ENCODE data around the gene ABCB11. TPM values are rescaled to one million over a fixed set of nuclear protein-coding genes. Genes with fewer than 3 reads are reported as not detected.

Gene ABCB11
- polyA plus RNA-seq, 1 of the 3 experiments (the other 2 are of a cell fraction) = not detected

DNA sequence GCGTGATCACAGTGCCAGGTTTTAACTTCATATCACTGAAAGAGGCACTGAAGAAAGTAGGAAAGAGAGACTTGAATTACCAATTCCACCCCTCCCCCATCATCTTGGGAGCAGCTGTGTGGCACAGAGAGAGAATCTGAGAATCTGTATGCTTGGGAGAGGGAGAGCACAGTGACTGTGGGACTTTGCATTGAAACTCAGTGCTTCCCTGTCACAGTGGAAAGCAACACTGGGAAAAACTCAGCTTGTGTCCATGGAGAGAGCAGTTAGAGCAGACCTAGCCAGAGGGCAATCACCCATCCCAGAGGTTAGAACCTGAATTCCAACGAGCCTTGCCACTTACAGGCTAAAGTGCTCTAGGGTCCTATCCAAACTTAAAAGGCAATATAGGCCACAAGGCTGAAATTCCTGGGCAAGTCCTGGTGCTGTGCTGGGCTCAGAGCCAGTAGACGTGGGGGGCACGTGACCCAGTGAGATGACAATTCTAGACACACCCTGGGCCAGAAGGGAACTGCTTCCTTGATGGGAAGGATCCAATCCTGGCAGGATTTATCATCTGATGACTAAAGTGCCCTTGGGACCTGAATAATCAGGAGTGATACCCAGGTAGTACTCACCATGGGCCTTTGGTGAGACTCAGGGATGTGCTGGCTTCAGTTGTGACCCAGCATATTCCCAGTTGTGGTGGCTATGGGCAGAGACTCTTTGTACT, 15.5 kb upstream of the ABCB11 start:
- Histone ChIP-seq H3K27ac (ENCODE audit: low read depth in 2 of 2, low read length in 1 of 2) (no peak overlapping the region), H3K36me3 (replicated peaks in 1 of 2; ENCODE audit: control insufficient read depth in 1 of 2, insufficient read depth in 2 of 2, low read length in 1 of 2) (no peaks in the 10 kb centered on the region), H4K20me1 (ENCODE audit: insufficient read depth) (no peaks in the 10 kb centered on the region), H3K79me2 (ENCODE audit: insufficient read depth) (no peaks in the 10 kb centered on the region), H3K4me1 (ENCODE audit: control insufficient read depth in 1 of 2, insufficient read depth in 2 of 2, low read depth in 1 of 2, low read length in 1 of 2) (no peaks in the 10 kb centered on the region), H3F3A (replicated peaks; ENCODE audit: insufficient read depth) (no peaks in the 10 kb centered on the region), H2AFZ (ENCODE audit: low read depth) (no peak overlapping the region), H3K4me3 (ENCODE audit: low read depth in 2 of 2, low read length in 1 of 2) (no peak overlapping the region), H3K27me3 (ENCODE audit: insufficient read depth) (no peaks in the 10 kb centered on the region), H3K9me2 (no peaks in the 10 kb centered on the region), H3K9ac (no peak overlapping the region), H3K9me3 (no peaks in the 10 kb centered on the region), H3K4me2 (no peak overlapping the region)
- DNase-seq = no peak
- TF ChIP-seq SMC3 (IDR thresholded peaks at IDR 0.05; ENCODE audit: low read depth, low read length) = no peak
- no peak for TF ChIP-seq TAF1 (IDR thresholded peaks at IDR 0.05; ENCODE audit: borderline replicate concordance, low read depth, low read length)
- TF ChIP-seq TEAD4 (IDR thresholded peaks at IDR 0.05; ENCODE audit: borderline replicate concordance, insufficient read depth) = no peak
- TF ChIP-seq EP300 (IDR thresholded peaks at IDR 0.05; ENCODE audit: borderline replicate concordance in 1 of 2, low read depth in 1 of 2, low read length in 1 of 2) = no peak
- TF ChIP-seq SIN3A (IDR thresholded peaks at IDR 0.05; ENCODE audit: borderline replicate concordance, low read depth, low read length) = no peak
- TF ChIP-seq NFIC (IDR thresholded peaks at IDR 0.05; ENCODE audit: borderline replicate concordance) = no peak
- TF ChIP-seq, protein P1, sequence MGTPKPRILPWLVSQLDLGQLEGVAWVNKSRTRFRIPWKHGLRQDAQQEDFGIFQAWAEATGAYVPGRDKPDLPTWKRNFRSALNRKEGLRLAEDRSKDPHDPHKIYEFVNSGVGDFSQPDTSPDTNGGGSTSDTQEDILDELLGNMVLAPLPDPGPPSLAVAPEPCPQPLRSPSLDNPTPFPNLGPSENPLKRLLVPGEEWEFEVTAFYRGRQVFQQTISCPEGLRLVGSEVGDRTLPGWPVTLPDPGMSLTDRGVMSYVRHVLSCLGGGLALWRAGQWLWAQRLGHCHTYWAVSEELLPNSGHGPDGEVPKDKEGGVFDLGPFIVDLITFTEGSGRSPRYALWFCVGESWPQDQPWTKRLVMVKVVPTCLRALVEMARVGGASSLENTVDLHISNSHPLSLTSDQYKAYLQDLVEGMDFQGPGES (IDR thresholded peaks at IDR 0.05; ENCODE audit: low read depth, low read length) = no peak
- TF ChIP-seq RFX5 (IDR thresholded peaks at IDR 0.05; ENCODE audit: low read length) = no peak
- TF ChIP-seq, protein P2, sequence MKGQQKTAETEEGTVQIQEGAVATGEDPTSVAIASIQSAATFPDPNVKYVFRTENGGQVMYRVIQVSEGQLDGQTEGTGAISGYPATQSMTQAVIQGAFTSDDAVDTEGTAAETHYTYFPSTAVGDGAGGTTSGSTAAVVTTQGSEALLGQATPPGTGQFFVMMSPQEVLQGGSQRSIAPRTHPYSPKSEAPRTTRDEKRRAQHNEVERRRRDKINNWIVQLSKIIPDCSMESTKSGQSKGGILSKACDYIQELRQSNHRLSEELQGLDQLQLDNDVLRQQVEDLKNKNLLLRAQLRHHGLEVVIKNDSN (IDR thresholded peaks at IDR 0.05; ENCODE audit: borderline replicate concordance, low read depth) = no peak
- TF ChIP-seq, protein P3, sequence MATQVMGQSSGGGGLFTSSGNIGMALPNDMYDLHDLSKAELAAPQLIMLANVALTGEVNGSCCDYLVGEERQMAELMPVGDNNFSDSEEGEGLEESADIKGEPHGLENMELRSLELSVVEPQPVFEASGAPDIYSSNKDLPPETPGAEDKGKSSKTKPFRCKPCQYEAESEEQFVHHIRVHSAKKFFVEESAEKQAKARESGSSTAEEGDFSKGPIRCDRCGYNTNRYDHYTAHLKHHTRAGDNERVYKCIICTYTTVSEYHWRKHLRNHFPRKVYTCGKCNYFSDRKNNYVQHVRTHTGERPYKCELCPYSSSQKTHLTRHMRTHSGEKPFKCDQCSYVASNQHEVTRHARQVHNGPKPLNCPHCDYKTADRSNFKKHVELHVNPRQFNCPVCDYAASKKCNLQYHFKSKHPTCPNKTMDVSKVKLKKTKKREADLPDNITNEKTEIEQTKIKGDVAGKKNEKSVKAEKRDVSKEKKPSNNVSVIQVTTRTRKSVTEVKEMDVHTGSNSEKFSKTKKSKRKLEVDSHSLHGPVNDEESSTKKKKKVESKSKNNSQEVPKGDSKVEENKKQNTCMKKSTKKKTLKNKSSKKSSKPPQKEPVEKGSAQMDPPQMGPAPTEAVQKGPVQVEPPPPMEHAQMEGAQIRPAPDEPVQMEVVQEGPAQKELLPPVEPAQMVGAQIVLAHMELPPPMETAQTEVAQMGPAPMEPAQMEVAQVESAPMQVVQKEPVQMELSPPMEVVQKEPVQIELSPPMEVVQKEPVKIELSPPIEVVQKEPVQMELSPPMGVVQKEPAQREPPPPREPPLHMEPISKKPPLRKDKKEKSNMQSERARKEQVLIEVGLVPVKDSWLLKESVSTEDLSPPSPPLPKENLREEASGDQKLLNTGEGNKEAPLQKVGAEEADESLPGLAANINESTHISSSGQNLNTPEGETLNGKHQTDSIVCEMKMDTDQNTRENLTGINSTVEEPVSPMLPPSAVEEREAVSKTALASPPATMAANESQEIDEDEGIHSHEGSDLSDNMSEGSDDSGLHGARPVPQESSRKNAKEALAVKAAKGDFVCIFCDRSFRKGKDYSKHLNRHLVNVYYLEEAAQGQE (IDR thresholded peaks at IDR 0.05; ENCODE audit: low read depth, low read length) = no peak
- TF ChIP-seq FOXM1 (IDR thresholded peaks at IDR 0.05; ENCODE audit: low read depth) = no peak
- no peak for TF ChIP-seq CHD2 (IDR thresholded peaks at IDR 0.05; ENCODE audit: low read length, partially characterized antibody)
- TF ChIP-seq, protein P4, sequence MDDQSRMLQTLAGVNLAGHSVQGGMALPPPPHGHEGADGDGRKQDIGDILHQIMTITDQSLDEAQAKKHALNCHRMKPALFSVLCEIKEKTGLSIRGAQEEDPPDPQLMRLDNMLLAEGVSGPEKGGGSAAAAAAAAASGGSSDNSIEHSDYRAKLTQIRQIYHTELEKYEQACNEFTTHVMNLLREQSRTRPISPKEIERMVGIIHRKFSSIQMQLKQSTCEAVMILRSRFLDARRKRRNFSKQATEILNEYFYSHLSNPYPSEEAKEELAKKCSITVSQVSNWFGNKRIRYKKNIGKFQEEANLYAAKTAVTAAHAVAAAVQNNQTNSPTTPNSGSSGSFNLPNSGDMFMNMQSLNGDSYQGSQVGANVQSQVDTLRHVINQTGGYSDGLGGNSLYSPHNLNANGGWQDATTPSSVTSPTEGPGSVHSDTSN (IDR thresholded peaks at IDR 0.05) = no peak
- TF ChIP-seq GABPA (IDR thresholded peaks at IDR 0.05; ENCODE audit: low read depth) = no peak
- CTCF ChIA-PET = no interaction called here
- WGBS (ENCODE audit: low lambda C conversion rate) = 21% methylated on average over 4 of the region's 4 CpGs
- POLR2A ChIA-PET = no interaction called here

All from SK-N-SH (cell line).